ENCODE measurements around the gene CASQ1.
A peak's percentile ranks its signal among the peaks of the same experiment; 100 is the strongest.

Gene CASQ1

DNA sequence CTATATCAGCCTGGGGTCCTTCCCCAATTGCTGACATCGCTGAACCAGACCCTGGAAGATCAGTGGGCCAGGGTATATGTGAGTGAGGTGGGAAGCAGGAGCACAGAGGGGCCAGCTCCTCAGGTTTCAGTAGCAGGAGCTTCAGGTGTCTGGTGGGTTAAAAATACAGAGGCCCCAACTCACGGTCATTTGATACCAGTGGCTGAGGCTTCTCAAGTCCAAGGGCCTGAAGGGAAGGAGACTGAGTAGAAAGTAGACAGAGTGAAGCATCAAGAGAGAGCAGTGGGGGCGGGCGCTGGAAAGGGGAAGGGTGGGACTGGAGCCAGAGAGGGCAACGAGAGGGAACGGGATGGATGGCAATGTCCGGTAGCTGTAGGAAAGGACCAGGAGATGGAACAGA is 2.0 kb upstream of the CASQ1 start:
- Mint-ChIP-seq H3K9me3 (no peaks in the 10 kb centered on the region), H3K4me3 (no peak overlapping the region), H3K27me3 (ENCODE audit: low read depth) (peaks cover 11% of the 10 kb centered on the region), H3K36me3 (ENCODE audit: low read depth) (no peaks in the 10 kb centered on the region), H3K27ac (peak overlapping the region in 1 of 3 experiments; percentile 8), H3K4me1 (peaks cover 26% of the 10 kb centered on the region)
- TF ChIP-seq, protein P1, sequence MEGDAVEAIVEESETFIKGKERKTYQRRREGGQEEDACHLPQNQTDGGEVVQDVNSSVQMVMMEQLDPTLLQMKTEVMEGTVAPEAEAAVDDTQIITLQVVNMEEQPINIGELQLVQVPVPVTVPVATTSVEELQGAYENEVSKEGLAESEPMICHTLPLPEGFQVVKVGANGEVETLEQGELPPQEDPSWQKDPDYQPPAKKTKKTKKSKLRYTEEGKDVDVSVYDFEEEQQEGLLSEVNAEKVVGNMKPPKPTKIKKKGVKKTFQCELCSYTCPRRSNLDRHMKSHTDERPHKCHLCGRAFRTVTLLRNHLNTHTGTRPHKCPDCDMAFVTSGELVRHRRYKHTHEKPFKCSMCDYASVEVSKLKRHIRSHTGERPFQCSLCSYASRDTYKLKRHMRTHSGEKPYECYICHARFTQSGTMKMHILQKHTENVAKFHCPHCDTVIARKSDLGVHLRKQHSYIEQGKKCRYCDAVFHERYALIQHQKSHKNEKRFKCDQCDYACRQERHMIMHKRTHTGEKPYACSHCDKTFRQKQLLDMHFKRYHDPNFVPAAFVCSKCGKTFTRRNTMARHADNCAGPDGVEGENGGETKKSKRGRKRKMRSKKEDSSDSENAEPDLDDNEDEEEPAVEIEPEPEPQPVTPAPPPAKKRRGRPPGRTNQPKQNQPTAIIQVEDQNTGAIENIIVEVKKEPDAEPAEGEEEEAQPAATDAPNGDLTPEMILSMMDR (IDR thresholded peaks at IDR 0.05; ENCODE audit: unreplicated experiment in 3 of 3) = no peak

DNA sequence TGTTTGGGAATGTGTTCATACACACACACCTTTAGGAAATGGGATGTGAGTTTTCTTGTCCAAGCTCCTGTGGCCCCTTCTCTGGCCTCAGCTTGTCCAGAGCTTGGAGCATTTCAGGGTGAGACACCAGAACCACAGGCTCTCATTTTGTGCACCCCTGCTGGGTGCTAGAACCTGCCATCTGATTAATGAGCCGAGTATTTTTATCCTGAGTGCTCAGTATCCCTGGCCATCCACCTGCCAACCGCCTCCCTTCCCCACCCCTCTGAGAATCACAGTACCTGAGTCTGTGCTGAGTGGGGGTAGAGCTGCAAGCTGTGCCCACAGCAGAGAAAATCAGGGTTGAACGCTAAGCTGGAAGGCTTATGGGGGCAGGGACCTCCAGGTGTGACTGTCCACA is 1.4 kb downstream of the CASQ1 start:
- Mint-ChIP-seq H3K36me3 (ENCODE audit: low read depth) (no peaks in the 10 kb centered on the region), H3K27ac (no peak overlapping the region), H3K4me3 (no peak overlapping the region), H3K27me3 (ENCODE audit: low read depth) (peaks cover 11% of the 10 kb centered on the region), H3K9me3 (no peaks in the 10 kb centered on the region), H3K4me1 (peaks cover 26% of the 10 kb centered on the region)
- TF ChIP-seq, protein P1 (IDR thresholded peaks at IDR 0.05; ENCODE audit: unreplicated experiment in 3 of 3) = no peak

DNA sequence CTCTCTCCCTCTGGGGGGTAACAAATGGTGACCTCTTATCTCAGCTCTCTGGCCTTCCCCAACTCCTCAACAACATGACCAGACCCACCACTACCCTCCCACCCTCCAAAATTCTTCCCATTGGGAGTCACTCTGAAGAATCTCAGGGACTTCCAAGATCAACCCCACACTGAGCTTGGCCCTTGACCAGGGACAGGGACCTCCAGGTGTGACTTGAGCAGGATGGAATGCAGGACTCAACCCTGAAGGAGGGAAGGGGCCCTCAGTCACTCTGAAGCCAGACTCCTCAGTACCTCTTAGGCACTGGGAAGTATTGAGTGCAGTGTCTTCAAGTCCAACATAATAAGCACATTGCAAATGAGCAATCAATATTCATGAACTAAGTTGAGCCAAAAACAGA is 1.9 kb downstream of the CASQ1 start:
- no peak overlapping the region for H3K4me3 Mint-ChIP-seq
- H3K36me3 Mint-ChIP-seq (ENCODE audit: low read depth) = no peaks in the 10 kb centered on the region
- no peak overlapping the region for H3K27ac Mint-ChIP-seq
- TF ChIP-seq, protein P1 (IDR thresholded peaks at IDR 0.05; ENCODE audit: unreplicated experiment in 3 of 3) = no peak
- no peaks in the 10 kb centered on the region for H3K9me3 Mint-ChIP-seq
- H3K27me3 Mint-ChIP-seq (ENCODE audit: low read depth) = peaks cover 11% of the 10 kb centered on the region
- peaks cover 26% of the 10 kb centered on the region for H3K4me1 Mint-ChIP-seq

DNA sequence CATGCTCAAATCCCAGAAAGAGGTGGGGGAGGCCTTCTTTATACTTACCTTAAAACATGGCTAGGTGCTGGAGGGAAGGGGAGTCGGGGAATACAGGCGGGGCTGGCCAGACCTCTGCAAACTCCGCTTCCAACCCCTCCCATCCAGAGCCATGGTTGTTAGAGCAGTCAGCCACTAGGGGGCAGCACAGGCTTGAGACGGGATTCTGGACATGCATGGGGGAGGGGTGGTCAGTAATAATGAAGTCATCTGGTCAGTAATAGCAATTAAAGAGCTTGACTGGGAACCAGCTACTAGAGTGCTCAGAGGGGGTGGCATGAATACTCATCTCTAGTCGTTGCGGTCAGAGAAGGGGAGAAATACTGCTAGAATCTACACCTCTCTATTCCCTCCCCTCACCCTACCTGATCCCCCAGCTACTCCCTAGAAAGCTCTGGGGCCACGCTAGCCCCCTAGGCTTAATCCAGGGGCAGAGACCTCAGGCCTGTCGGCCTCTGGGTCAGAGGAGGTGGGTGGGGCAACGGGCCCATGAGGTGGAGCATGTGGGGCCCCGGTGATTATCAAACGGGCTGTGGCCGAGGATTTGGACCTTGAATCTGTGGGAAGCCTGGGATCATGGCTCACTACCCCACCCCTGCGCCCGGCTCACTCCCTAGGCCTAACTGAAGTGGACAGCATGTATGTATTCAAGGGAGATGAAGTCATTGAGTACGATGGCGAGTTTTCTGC is 2.9 kb downstream of the CASQ1 start:
- H3K27ac Mint-ChIP-seq = no peak overlapping the region
- TF ChIP-seq, protein P1 (IDR thresholded peaks at IDR 0.05; ENCODE audit: unreplicated experiment in 3 of 3) = peak; percentile 88 to 96 (median 94)

DNA sequence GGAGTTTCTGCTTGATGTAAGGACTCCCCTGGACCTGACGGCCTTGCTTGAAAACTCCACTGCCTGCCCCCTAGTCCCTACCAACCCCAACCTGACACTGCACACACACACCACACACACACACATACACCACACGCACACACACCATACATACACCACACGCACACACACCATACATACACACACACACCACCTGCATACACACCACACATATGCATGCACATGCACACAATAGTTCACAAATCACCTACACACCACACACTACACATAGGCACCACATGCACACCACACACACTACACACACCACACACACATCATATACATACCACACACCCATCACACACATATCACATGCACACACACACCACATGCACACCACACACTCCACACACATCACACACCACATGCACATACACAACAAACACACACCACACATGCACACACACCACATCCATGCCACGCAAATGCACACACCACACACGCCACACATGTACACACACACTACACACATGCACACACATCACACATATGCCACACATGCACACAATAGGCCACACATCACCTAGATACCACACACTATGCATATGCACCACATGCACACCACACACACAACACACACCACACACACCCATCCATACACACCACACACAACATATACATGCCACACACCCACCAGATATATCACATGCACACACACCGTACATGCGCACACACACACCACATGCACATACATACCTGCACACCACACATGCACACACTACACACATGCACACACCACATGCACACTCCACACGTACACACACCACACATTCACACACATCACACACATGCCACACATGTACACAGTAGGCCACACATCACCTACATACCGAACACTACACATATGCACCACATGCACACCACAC is 3.7 kb downstream of the CASQ1 start:
- Mint-ChIP-seq H3K27me3 (ENCODE audit: low read depth) (peaks cover 4% of the 10 kb centered on the region), H3K4me3 (no peak overlapping the region), H3K4me1 (peaks cover 11% of the 10 kb centered on the region), H3K36me3 (ENCODE audit: low read depth) (no peaks in the 10 kb centered on the region), H3K9me3 (no peaks in the 10 kb centered on the region), H3K27ac (no peak overlapping the region)
- TF ChIP-seq, protein P1 (IDR thresholded peaks at IDR 0.05; ENCODE audit: unreplicated experiment in 3 of 3) = no peak

More for the DNA sequence above, 2.9 kb downstream of the CASQ1 start:
- H3K36me3 Mint-ChIP-seq (ENCODE audit: low read depth) = no peaks in the 10 kb centered on the region
- no peaks in the 10 kb centered on the region for H3K9me3 Mint-ChIP-seq
- no peak overlapping the region for H3K4me3 Mint-ChIP-seq
- peaks cover 7% of the 10 kb centered on the region for H3K27me3 Mint-ChIP-seq (ENCODE audit: low read depth)
- peaks cover 19% of the 10 kb centered on the region for H3K4me1 Mint-ChIP-seq
